Measurements from ENCODE around the gene NCDN.

DNA sequence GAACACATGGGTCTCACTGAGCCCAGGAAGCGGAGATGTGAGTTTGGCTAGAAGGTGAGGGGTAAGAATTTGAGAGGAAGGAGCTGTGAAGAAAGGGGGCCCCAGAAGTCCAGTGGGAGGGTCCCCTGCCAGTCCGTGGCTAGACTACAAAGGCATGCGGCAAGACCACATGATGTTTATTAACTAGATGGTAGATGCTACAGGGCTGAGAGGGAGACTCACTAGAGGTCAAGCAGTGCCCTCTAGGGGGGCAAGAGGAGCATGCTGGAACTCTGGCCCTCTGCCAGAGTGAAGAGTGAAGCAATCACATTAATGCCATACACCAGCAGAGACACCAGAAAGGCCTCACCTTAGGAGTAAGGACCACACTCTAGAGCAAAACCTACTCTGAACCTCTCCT lies 12.6 kb upstream of the NCDN start:
- TF ChIP-seq CTCF (IDR thresholded peaks at IDR 0.05) (no peak), POLR2A (IDR thresholded peaks at IDR 0.05) (no peak), POLR2AphosphoS5 (IDR thresholded peaks at IDR 0.05) (no peak), EP300 (IDR thresholded peaks at IDR 0.05) (no peak)

All from sigmoid colon (tissue), 4 donors.